Caco-2 (cell line): Measurements from ENCODE around the gene DNAJB7. TPM values are rescaled to one million over a fixed set of nuclear protein-coding genes. Genes with fewer than 3 reads are reported as not detected.

Experiments used
- Bru-seq: library from RNA; stranded (reverse); fragments of 400-500 nt; gene quantifications from one replicate; lab custom pipeline; 2021; lab: Mats Ljungman, UMichigan
- BruChase-seq, 2 experiments: library from RNA; stranded (reverse); fragments of 400-500 nt; gene quantifications; one replicate each; lab custom pipeline; 2021; lab: Mats Ljungman, UMichigan
- BruUV-seq: library from RNA; stranded (reverse); fragments of 400-500 nt; replicated peaks from 2 replicates; lab custom pipeline; 2021; lab: Mats Ljungman, UMichigan
- CTCF ChIA-PET: fragments of 300-600 bp; sonication (Branson Sonifier 250); formaldehyde crosslinking; loops from one replicate; lab custom pipeline; 2022; ENCODE audit warnings: antibody characterized with exemption; lab: Charles Lee
- POLR2A ChIA-PET: fragments of 300-600 bp; sonication (Branson Sonifier 250); formaldehyde crosslinking; loops from one replicate; lab custom pipeline; 2022; ENCODE audit warnings: antibody characterized with exemption; lab: Charles Lee
- DNase-seq, 2 experiments: peaks; one replicate each; pipeline versions ENCODE4 v3.0.0 to v3.0.0-alpha.2; 2020 to 2022
- H3K27me3 ChIP-seq: replicated peaks from 2 replicates; pipeline ENCODE4 v1.6.0; 2011; ENCODE audit warnings: low read length; ENCODE audit not compliant: control insufficient read depth, insufficient read depth
- H3K36me3 ChIP-seq: 2 replicates; pipeline ENCODE4 v1.5.1; 2011; ENCODE audit warnings: low read length; ENCODE audit not compliant: control insufficient read depth, insufficient read depth
- H3K4me1 ChIP-seq: fragments of 250-450 bp; sonication (Bioruptor Pico); 2 replicates; pipeline ENCODE4 v1.5.1; 2020; ENCODE audit warnings: mild to moderate bottlenecking
- H3K4me3 ChIP-seq: 2 replicates; pipeline ENCODE4 v1.5.1; 2011; ENCODE audit warnings: low read depth, mild to moderate bottlenecking, control low read depth, low read length
- H3K9me3 ChIP-seq: fragments of 250-450 bp; sonication (Bioruptor Pico); 2 replicates; pipeline ENCODE4 v1.5.1; 2020; ENCODE audit warnings: mild to moderate bottlenecking, moderate library complexity
- H3K27ac Mint-ChIP-seq: one replicate; pipeline ENCODE4 v1.8.0; 2022; ENCODE audit warnings: mixed read lengths; ENCODE audit not compliant: unreplicated experiment
- H3K27me3 Mint-ChIP-seq: one replicate; pipeline ENCODE4 v1.8.0; 2022; ENCODE audit warnings: mixed read lengths; ENCODE audit not compliant: insufficient read depth, unreplicated experiment
- H3K36me3 Mint-ChIP-seq: one replicate; pipeline ENCODE4 v1.8.0; 2022; ENCODE audit warnings: mild to moderate bottlenecking, mixed read lengths; ENCODE audit not compliant: insufficient read depth, unreplicated experiment
- H3K4me1 Mint-ChIP-seq: one replicate; pipeline ENCODE4 v1.8.0; 2022; ENCODE audit warnings: low read depth, mixed read lengths; ENCODE audit not compliant: unreplicated experiment
- H3K4me3 Mint-ChIP-seq: one replicate; pipeline ENCODE4 v1.8.0; 2022; ENCODE audit warnings: mild to moderate bottlenecking, moderate library complexity, mixed read lengths; ENCODE audit not compliant: unreplicated experiment
- H3K9me3 Mint-ChIP-seq: one replicate; pipeline ENCODE4 v1.8.0; 2022; ENCODE audit warnings: mixed read lengths; ENCODE audit not compliant: unreplicated experiment
- intact Hi-C: fragments of 100-400 bp; cut with micrococcal nuclease; formaldehyde crosslinking; loops from one replicate; pipeline ENCODE4 v1.10.0; 2022; ENCODE audit not compliant: unreplicated experiment
- long read RNA-seq: library from polyadenylated mRNA; stranded (forward); transcript quantifications from one replicate; pipeline ENCODE4 v2.0.0, GENCODE V29; 2022
- total RNA-seq: library from RNA; stranded (reverse); gene quantifications from 2 replicates; pipeline ENCODE4 v1.2.3, GENCODE V29; 2022
- TF ChIP-seq, protein P1 (sequence below), 2 experiments: fragments of 200-600 bp in 1 of 2; IDR thresholded peaks; 1 replicate in 1 of 2; 2 replicates in 1 of 2; pipeline versions ENCODE4 v1.5.1 to v1.8.0; 2011 to 2022; ENCODE audit warnings: antibody characterized with exemption in 1 of 2, control low read depth in 1 of 2, inconsistent platforms in 1 of 2, low read depth in 1 of 2, low read length in 1 of 2, mild to moderate bottlenecking in 1 of 2, moderate library complexity in 1 of 2; ENCODE audit not compliant: insufficient read depth in 1 of 2, severe bottlenecking in 1 of 2, unreplicated experiment in 1 of 2

The DNAJB7 gene
- total RNA-seq (not detected in 2 replicates), Bru-seq, nascent RNA (not detected), BruChase-seq, experiment 1, labeled RNA remaining after a 2-hour chase (percentile 12 among the genes with signal in this experiment), BruChase-seq, experiment 2, labeled RNA remaining after a 6-hour chase (not detected)
- long read RNA-seq, transcript DNAJB7-201 (1 exons, 2,578 nt), result major isoform, 13 of 13 reads
- long read RNA-seq, partial matches to known transcripts, result 0 of 13 reads
- long read RNA-seq, other reads (novel, unspliced or antisense), result 0 of 13 reads

DNA sequence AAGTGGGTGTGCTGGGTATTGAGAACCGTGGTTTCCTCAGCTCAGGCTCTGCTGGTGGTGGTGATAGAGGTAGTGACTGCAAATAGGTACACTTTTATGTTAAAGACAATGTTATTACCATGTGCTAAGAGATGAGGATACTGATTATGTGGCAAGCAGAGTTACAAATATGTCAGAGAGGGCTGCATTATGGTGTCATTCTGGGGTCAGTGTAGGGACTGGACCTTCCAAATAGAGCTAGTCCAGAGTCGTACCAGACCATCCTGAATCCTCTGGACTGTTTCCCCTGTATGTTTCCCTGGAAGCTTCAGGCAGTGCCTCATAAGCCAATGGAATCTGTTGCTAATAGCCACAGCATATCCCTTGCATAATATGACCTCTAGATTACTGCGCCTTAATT, at the start of gene DNAJB7:
Gene DNAJB7 (minus strand): TSS at position 101 of the 400 bp plus-strand sequence. CDS start 119 bp downstream, outside the sequence.
- no TSS peak for BruUV-seq
- no peak for DNase-seq
- Mint-ChIP-seq H3K27ac (no peak within 1 kb of the TSS), H3K9me3 (no peaks in the 10 kb centered on the region), H3K36me3 (peaks cover 10% of the 10 kb centered on the region), H3K4me1 (no peaks in the 10 kb centered on the region), H3K27me3 (no peaks in the 10 kb centered on the region), H3K4me3 (no peak within 1 kb of the TSS)
- POLR2A ChIA-PET, result no interaction called here
- H3K9me3 ChIP-seq, result no peaks in the 10 kb centered on the region
- TF ChIP-seq, protein P1, sequence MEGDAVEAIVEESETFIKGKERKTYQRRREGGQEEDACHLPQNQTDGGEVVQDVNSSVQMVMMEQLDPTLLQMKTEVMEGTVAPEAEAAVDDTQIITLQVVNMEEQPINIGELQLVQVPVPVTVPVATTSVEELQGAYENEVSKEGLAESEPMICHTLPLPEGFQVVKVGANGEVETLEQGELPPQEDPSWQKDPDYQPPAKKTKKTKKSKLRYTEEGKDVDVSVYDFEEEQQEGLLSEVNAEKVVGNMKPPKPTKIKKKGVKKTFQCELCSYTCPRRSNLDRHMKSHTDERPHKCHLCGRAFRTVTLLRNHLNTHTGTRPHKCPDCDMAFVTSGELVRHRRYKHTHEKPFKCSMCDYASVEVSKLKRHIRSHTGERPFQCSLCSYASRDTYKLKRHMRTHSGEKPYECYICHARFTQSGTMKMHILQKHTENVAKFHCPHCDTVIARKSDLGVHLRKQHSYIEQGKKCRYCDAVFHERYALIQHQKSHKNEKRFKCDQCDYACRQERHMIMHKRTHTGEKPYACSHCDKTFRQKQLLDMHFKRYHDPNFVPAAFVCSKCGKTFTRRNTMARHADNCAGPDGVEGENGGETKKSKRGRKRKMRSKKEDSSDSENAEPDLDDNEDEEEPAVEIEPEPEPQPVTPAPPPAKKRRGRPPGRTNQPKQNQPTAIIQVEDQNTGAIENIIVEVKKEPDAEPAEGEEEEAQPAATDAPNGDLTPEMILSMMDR (IDR thresholded peaks at IDR 0.05; ENCODE audit: insufficient read depth in 1 of 2, low read depth in 1 of 2, low read length in 1 of 2, severe bottlenecking in 1 of 2, unreplicated experiment in 1 of 2), result no peak
- intact Hi-C loops, result no loop called here
- H3K4me1 ChIP-seq, result 0 out of 2 replicates have a peak, but pooled peaks cover 4% of the 10 kb centered on the region
- no peaks in the 10 kb centered on the region for H3K27me3 ChIP-seq
- CTCF ChIA-PET, result interaction anchor here (0.9 kb wide), 1 partner anchor 61 kb away, joined by 3 read pairs; no protein-coding TSS in a partner anchor
- no peak within 1 kb of the TSS for H3K4me3 ChIP-seq
- no peaks in the 10 kb centered on the region; the same call in none of the 2 replicates for H3K36me3 ChIP-seq

DNA sequence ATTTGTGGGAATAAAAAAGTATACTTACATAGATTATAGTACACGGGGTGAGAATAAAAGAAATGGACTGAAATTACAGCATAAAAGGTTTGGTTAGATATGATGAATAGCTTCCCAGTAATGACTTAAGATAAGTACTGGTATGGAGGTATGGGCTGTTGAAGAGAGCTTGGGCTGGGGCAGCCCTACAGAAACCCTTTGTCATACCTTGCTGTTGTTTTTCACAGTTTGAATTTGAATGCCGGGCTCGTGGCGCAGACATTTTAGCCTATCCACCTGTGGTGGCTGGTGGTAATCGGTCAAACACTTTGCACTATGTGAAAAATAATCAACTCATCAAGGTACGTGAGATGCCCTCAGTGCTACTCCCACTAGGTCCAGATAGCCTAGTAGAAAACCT, 47.0 kb upstream of the DNAJB7 start:
- peaks cover 1% of the 10 kb centered on the region; the same call in 1 of the 2 replicates for H3K36me3 ChIP-seq
- ChIA-PET CTCF (interaction anchor here (0.5 kb wide), 1 partner anchor 226 kb away, joined by 4 read pairs; no protein-coding TSS in a partner anchor), POLR2A (no interaction called here)
- no peaks in the 10 kb centered on the region for H3K9me3 ChIP-seq
- H3K27me3 ChIP-seq, result no peaks in the 10 kb centered on the region
- H3K36me3 Mint-ChIP-seq, result peaks cover 34% of the 10 kb centered on the region
- intact Hi-C loops, result no loop called here
- no peak overlapping the region for H3K4me3 ChIP-seq
- H3K4me3 Mint-ChIP-seq, result no peak overlapping the region
- DNase-seq, result no peak
- no peaks in the 10 kb centered on the region for H3K27me3 Mint-ChIP-seq
- H3K9me3 Mint-ChIP-seq, result no peaks in the 10 kb centered on the region
- BruUV-seq, result no TSS peak
- no peak overlapping the region for H3K27ac Mint-ChIP-seq
- H3K4me1 Mint-ChIP-seq, result peaks cover 4% of the 10 kb centered on the region
- TF ChIP-seq, protein P1 (IDR thresholded peaks at IDR 0.05; ENCODE audit: insufficient read depth in 1 of 2, low read depth in 1 of 2, low read length in 1 of 2, severe bottlenecking in 1 of 2, unreplicated experiment in 1 of 2), result no peak
- no peaks in the 10 kb centered on the region for H3K4me1 ChIP-seq

DNA sequence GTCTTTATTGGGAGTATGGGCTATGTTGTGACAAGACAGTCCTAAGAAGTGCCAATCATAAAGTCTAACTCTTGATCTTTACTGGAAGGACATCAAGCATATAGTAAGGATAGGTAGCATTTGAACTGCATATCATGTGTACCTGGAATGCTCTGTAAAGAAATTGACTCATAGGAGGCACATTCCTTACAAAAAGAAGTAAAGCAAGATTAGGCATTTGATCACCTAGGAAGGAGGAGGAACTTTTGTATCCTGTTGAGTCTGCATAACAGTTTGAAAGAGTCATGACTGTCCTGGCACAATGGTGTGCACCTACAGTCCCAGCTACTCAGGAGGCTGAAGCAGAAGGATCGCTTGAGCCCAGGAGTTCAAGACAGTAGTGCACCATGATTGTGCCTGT, 42.2 kb upstream of the DNAJB7 start:
- H3K27ac Mint-ChIP-seq, result no peak overlapping the region
- H3K9me3 Mint-ChIP-seq, result no peaks in the 10 kb centered on the region
- POLR2A ChIA-PET, result no interaction called here
- peaks cover 20% of the 10 kb centered on the region for H3K36me3 Mint-ChIP-seq
- no TSS peak for BruUV-seq
- TF ChIP-seq, protein P1 (IDR thresholded peaks at IDR 0.05; ENCODE audit: insufficient read depth in 1 of 2, low read depth in 1 of 2, low read length in 1 of 2, severe bottlenecking in 1 of 2, unreplicated experiment in 1 of 2), result no peak
- intact Hi-C loops, result no loop called here
- Histone ChIP-seq H3K4me1 (no peaks in the 10 kb centered on the region), H3K27me3 (no peaks in the 10 kb centered on the region), H3K4me3 (no peak overlapping the region), H3K9me3 (no peaks in the 10 kb centered on the region), H3K36me3 (peaks cover 1% of the 10 kb centered on the region; the same call in 1 of the 2 replicates)
- H3K4me1 Mint-ChIP-seq, result peaks cover 5% of the 10 kb centered on the region
- CTCF ChIA-PET, result interaction anchor here (0.7 kb wide), 1 partner anchor 18 kb away, joined by 4 read pairs; no protein-coding TSS in a partner anchor
- H3K27me3 Mint-ChIP-seq, result no peaks in the 10 kb centered on the region
- H3K4me3 Mint-ChIP-seq, result no peak overlapping the region
- no peak for DNase-seq
